ENCODE measurements around the gene ADCY10. TPM values are rescaled to one million over a fixed set of nuclear protein-coding genes. Genes with fewer than 3 reads are reported as not detected.

Gene ADCY10
- total and polyA plus RNA-seq, 7 donors = 0.14 to 0.92 (median 0.28) TPM; not detected in 2

DNA sequence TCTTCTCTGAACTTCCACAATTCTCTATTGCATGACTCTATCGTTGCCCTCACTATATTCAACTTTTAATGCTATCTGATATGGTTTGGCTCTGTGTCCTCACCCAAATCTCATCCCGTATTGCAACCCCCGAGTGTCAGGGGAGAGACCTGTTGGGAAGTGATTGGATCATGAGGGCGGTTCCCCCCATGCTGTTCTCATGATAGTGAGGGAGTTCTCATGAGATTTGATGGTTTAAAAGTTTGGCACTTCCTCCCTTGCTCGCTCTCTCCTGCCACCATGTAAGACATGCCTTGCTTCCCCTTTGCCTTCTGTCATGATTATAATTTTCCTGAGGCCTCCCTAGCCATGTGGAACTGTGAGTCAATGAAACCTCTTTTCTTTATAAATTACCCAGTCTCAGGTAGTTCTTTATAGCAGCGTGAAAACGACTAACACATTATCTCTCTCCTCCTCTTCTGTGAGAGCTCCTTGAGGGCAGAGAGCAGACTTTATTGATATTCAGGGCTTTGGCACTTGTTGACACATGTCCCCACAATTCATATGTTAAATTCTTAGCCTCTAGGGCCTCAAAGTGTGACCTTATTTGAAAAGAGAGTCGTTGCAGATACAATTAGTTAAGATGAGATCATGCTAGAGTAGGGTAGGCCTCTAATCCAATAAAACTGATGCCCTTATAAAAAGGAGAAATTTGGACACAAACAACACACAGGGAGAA is 52.1 kb downstream of the ADCY10 start:
- Histone ChIP-seq H3K4me3 (no peak overlapping the region), H3K9me3 (no peaks in the 10 kb centered on the region), H3K4me1 (no peaks in the 10 kb centered on the region), H3K27me3 (no peaks in the 10 kb centered on the region), H3K36me3 (no peaks in the 10 kb centered on the region), H3K27ac (no peak overlapping the region)
- intact Hi-C loops (cut with DNase I) = no loop called here
- 85 to 89% methylated on average over 8 of the region's 8 CpGs for WGBS, 2 donors
- TF ChIP-seq, protein P1, sequence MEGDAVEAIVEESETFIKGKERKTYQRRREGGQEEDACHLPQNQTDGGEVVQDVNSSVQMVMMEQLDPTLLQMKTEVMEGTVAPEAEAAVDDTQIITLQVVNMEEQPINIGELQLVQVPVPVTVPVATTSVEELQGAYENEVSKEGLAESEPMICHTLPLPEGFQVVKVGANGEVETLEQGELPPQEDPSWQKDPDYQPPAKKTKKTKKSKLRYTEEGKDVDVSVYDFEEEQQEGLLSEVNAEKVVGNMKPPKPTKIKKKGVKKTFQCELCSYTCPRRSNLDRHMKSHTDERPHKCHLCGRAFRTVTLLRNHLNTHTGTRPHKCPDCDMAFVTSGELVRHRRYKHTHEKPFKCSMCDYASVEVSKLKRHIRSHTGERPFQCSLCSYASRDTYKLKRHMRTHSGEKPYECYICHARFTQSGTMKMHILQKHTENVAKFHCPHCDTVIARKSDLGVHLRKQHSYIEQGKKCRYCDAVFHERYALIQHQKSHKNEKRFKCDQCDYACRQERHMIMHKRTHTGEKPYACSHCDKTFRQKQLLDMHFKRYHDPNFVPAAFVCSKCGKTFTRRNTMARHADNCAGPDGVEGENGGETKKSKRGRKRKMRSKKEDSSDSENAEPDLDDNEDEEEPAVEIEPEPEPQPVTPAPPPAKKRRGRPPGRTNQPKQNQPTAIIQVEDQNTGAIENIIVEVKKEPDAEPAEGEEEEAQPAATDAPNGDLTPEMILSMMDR (IDR thresholded peaks at IDR 0.05) = no peak
- TF ChIP-seq POLR2A (IDR thresholded peaks at IDR 0.05) (no peak), EP300 (IDR thresholded peaks at IDR 0.05) (no peak), POLR2AphosphoS5 (IDR thresholded peaks at IDR 0.05) (no peak)
- DNase-seq = no peak

DNA sequence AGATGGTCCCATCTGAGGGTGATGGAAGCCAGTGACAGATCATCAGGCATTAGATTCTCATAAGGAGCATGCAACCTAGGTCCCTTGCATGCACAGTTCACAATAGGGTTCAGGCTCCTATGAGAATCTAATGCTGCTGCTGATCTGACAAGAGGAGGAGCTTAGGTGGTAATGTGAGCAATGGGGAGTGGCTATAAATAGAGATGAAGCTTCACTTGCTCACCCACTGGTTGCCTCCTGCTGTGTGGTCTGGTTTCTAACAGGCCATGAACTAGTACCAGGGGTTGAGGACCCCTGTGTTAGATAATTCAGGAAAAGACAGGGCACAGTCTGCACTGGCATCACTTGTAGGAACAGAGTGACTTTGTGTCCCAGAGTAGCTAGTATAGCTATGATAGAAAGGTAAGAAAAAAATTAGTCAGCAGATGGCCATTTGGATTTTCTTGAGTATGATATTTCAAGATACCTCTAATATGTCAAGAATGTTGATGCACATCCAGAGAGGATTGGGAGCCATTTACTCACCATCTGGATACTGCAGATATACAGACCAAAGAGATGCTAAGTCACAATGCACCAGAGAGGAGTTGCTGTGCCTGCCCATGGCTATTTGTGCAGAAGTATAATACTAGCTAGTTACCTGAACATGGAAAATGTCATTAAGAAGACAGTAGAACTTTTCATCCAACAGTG is 53.6 kb downstream of the ADCY10 start:
- H3K4me1 ChIP-seq = no peaks in the 10 kb centered on the region
- no peaks in the 10 kb centered on the region for H3K9me3 ChIP-seq
- TF ChIP-seq EP300 (IDR thresholded peaks at IDR 0.05) (no peak), POLR2AphosphoS5 (IDR thresholded peaks at IDR 0.05) (no peak), POLR2A (IDR thresholded peaks at IDR 0.05) (no peak)
- TF ChIP-seq, protein P1 (IDR thresholded peaks at IDR 0.05) = no peak
- intact Hi-C loops (cut with DNase I) = no loop called here
- H3K4me3 ChIP-seq = no peak overlapping the region
- no peaks in the 10 kb centered on the region for H3K27me3 ChIP-seq
- no peak for DNase-seq
- H3K36me3 ChIP-seq = no peaks in the 10 kb centered on the region
- H3K27ac ChIP-seq = no peak overlapping the region

DNA sequence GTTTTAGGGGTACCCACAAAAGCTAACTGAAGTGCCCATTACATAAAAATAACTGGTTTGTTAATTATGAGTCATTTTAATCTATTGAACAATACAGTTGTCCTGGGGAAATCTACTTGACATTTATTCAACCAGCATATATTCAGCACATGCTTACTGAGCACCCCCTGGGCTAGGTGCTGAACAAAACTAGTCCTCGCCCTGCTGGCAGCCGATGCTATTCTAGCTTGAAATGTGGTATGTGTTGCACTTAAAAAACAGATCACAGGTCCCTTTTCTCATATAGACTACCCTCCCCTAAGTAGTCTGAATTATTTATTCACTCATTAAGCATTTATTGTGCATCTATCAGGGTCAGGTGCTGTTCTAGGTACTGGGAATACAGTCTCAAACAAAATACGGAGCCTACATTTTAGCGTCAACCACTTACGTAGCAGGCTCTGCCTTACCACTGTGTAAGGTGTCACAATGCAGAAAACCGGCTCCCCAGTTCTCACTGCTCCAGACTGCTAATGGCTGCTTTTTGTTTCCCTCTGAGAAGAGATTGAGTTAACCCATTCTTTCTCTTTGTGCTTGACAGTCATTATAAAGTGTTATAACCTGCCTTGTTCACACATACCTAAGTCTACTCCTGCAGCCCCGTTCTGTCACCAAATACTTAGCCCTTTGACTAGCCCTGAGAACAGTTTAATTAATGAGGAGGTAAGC is 57.1 kb downstream of the ADCY10 start:
- no peak for DNase-seq
- 87 to 94% methylated on average over 7 of the region's 7 CpGs for WGBS, 2 donors
- TF ChIP-seq, protein P1 (IDR thresholded peaks at IDR 0.05) = no peak
- no peak for TF ChIP-seq POLR2A (IDR thresholded peaks at IDR 0.05)
- TF ChIP-seq POLR2AphosphoS5 (IDR thresholded peaks at IDR 0.05) = no peak
- intact Hi-C loops (cut with DNase I) = no loop called here
- H3K36me3 ChIP-seq = no peaks in the 10 kb centered on the region
- H3K27ac ChIP-seq = no peak overlapping the region
- no peaks in the 10 kb centered on the region for H3K27me3 ChIP-seq
- no peak overlapping the region for H3K4me3 ChIP-seq
- H3K9me3 ChIP-seq = no peaks in the 10 kb centered on the region
- H3K4me1 ChIP-seq = no peaks in the 10 kb centered on the region

DNA sequence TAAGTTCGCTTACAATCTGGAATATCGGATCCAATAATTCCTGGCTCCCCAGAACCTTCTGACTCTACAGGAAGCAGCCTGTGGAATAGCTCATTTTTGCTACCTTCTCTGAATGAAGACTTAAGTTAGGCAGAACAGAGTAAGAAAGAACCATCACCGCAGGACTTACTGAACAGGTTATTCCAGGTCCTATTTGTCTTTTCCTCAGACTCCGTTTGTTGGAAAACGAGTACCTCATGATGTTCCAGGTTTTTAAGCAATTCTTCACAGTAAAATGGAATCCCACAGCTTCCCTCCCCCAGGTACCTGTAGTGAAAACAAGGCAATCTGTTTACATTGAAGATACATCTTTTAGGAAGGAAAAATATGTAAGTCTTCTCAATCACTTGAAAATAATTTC is 59.8 kb downstream of the ADCY10 start:
- no peak for DNase-seq
- no peaks in the 10 kb centered on the region for H3K9me3 ChIP-seq
- H3K27me3 ChIP-seq = no peaks in the 10 kb centered on the region
- no peaks in the 10 kb centered on the region for H3K4me1 ChIP-seq
- WGBS, 2 donors = 52 to 78% methylated on average over 5 of the region's 5 CpGs
- no peak overlapping the region for H3K4me3 ChIP-seq
- TF ChIP-seq POLR2A (IDR thresholded peaks at IDR 0.05) (no peak), EP300 (IDR thresholded peaks at IDR 0.05) (no peak), POLR2AphosphoS5 (IDR thresholded peaks at IDR 0.05) (no peak)
- TF ChIP-seq, protein P1 (IDR thresholded peaks at IDR 0.05) = no peak
- no peak overlapping the region for H3K27ac ChIP-seq
- no peaks in the 10 kb centered on the region for H3K36me3 ChIP-seq
- intact Hi-C loops (cut with DNase I) = no loop called here

Measured in sigmoid colon (tissue), 7 donors.